Heart left ventricle (tissue), 13 donors: Measurements from ENCODE around the gene IGF2.

Experiments used
- CTCF ChIP-seq, 12 donors: fragments of 200-600 bp; sonication (generic) in 4 of 12; IDR thresholded peaks; one replicate each; pipeline versions ENCODE4 v1.5.0 to v1.8.0; 2018 to 2022; ENCODE audit warnings: antibody characterized with exemption in 12 of 12, mild to moderate bottlenecking in 5 of 12
- POLR2A ChIP-seq, 2 donors: fragments of 450-650 bp; IDR thresholded peaks; one replicate each; pipeline ENCODE4 v1.6.1; 2017; ENCODE audit warnings: antibody characterized with exemption in 2 of 2, mild to moderate bottlenecking in 2 of 2, moderate library complexity in 2 of 2
- donor health status: ischemic (EF 13 %, LVEDD 7.1; RV severe dilation, severe dysfunction).
- donor health status: DM: no; HTN: yes; CAD: no.
- donor health status: DM: no; HTN: no; CAD: no.
- donor health status: ischemic (EF 25% LVEDD 6.9; RV normal size, moderate dysfunction).
- donor health status: ischemic (EF 25% LVEDD 5.7; RV mildly dilated, moderate dysfunction).
- donor health status: ischemic (EF 35%, LVEDD 5.7; RV mildly dilated, moderate dysfunction).
- donor health status: nonischemic (EF 11% LVEDD 7.7; RV severe dilation, severe dysfunction).
- donor health status: DM: yes; HTN: yes; CAD: no.
- donor health status: PGD.
- donor health status: ischemic (EF 29% LVEDD 5.4; RV normal size, mild dysfunction).
- donor health status: nonischemic (EF 23%, LVEDD 6.1; RV moderate dilation, normal function).

- TF ChIP-seq POLR2A (IDR thresholded peaks at IDR 0.05) (no peak), CTCF (IDR thresholded peaks at IDR 0.05) (no peak)
These were observed 36.5 kb upstream of the IGF2 start for GRCh38 chr11:2175659-2176058.
